HCT116 (cell line): ENCODE results near the gene CD40. TPM values are rescaled to one million over a fixed set of nuclear protein-coding genes. Genes with fewer than 3 reads are reported as not detected.

Experiments
- ATAC-seq: fragments of 200-7000 bp; cut with Tn5 transposase; 2 replicates; pipeline ENCODE4 v1.9.1; 2020; ENCODE audit warnings: mild to moderate bottlenecking, moderate library complexity
- BruUV-seq: library from RNA; stranded (reverse); fragments of 400-500 nt; replicated peaks from 2 replicates; lab custom pipeline; 2021; lab: Mats Ljungman, UMichigan
- CTCF ChIA-PET: fragments of 300-600 bp; sonication (Branson Sonifier 250); formaldehyde crosslinking; loops from one replicate; lab custom pipeline; 2021; ENCODE audit warnings: antibody characterized with exemption; lab: Charles Lee
- POLR2A ChIA-PET: fragments of 300-600, 350-600 bp; sonication (Branson Sonifier 250); formaldehyde crosslinking; loops from one replicate; lab custom pipeline; 2021; ENCODE audit warnings: antibody characterized with exemption; lab: Charles Lee
- RAD21 ChIA-PET, 2 experiments: fragments of 300-600 bp; sonication (Branson Sonifier 250); formaldehyde crosslinking; loops; one replicate each; lab custom pipeline; 2023; ENCODE audit warnings: low total read pairs in 2 of 2; ENCODE audit not compliant: uncharacterized antibody in 2 of 2, unreplicated experiment in 2 of 2, low non-redundant PET in 1 of 2; lab: Charles Lee
- DNase-seq: peaks from one replicate; pipeline ENCODE4 v3.0.0-alpha.2; 2010; ENCODE audit warnings: low read depth, low spot score
- H2AFZ ChIP-seq: fragments of 200-600 bp; shearing (Covaris generic), sonication (generic); 2 replicates; pipeline ENCODE4 v1.6.1; 2017; ENCODE audit warnings: low read depth, mixed run types, mixed read lengths, antibody characterized with exemption, low read length; ENCODE audit not compliant: poor library complexity, severe bottlenecking
- H3K27ac ChIP-seq: 2 replicates; pipeline ENCODE4 v1.5.1; 2012; ENCODE audit warnings: low read depth, low read length
- H3K27me3 ChIP-seq: fragments of 200-600 bp; sonication (generic); 2 replicates; pipeline ENCODE4 v1.6.1; 2016; ENCODE audit warnings: mixed run types, low read length, mixed read lengths; ENCODE audit not compliant: insufficient read depth
- H3K36me3 ChIP-seq, 2 experiments: fragments of 200-500 bp in 1 of 2; fragments of 200-600 bp in 1 of 2; sonication (Bioruptor generic) in 1 of 2; sonication (generic) in 1 of 2; 2 replicates each; pipeline versions ENCODE4 v1.5.1 to v1.6.1; 2014 to 2016; ENCODE audit warnings: low read length in 2 of 2, inconsistent platforms in 1 of 2, mixed read lengths in 1 of 2, mixed run types in 1 of 2; ENCODE audit not compliant: insufficient read depth in 2 of 2, control insufficient read depth in 1 of 2
- H3K4me1 ChIP-seq, 2 experiments: fragments of 200-600 bp in 1 of 2; sonication (generic) in 1 of 2; 2 replicates each; pipeline versions ENCODE4 v1.5.1 to v1.6.1; 2012 to 2017; ENCODE audit warnings: low read length in 2 of 2, inconsistent platforms in 1 of 2, mild to moderate bottlenecking in 1 of 2, mixed read lengths in 1 of 2, mixed run types in 1 of 2, moderate library complexity in 1 of 2; ENCODE audit not compliant: insufficient read depth in 2 of 2, control insufficient read depth in 1 of 2
- H3K4me2 ChIP-seq: fragments of 200-600 bp; sonication (generic); 2 replicates; pipeline ENCODE4 v1.6.1; 2017; ENCODE audit warnings: mixed run types, low read length, mixed read lengths
- H3K4me3 ChIP-seq, 2 experiments: fragments of 200-600 bp in 1 of 2; sonication (generic) in 1 of 2; replicated peaks in 1 of 2; 2 replicates each; pipeline ENCODE4 v1.5.1; 2011 to 2016; ENCODE audit warnings: low read length in 2 of 2, control low read depth in 1 of 2, low read depth in 1 of 2, mild to moderate bottlenecking in 1 of 2, mixed read lengths in 1 of 2, mixed run types in 1 of 2
- H3K79me2 ChIP-seq: fragments of 200-600 bp; sonication (generic); 2 replicates; pipeline ENCODE4 v1.6.1; 2017; ENCODE audit warnings: mild to moderate bottlenecking, mixed run types, low read length, moderate library complexity, mixed read lengths; ENCODE audit not compliant: insufficient read depth
- H3K9ac ChIP-seq: fragments of 200-600 bp; sonication (generic); 2 replicates; pipeline ENCODE4 v1.6.1; 2016; ENCODE audit warnings: low read length, mixed read lengths
- H3K9me2 ChIP-seq: fragments of 200-600 bp; sonication (generic), shearing (Covaris generic); 2 replicates; pipeline ENCODE4 v1.6.1; 2017; ENCODE audit warnings: mixed run types, mild to moderate bottlenecking, moderate library complexity; ENCODE audit not compliant: insufficient read depth
- H3K9me3 ChIP-seq, 2 experiments: fragments of 200-500 bp in 1 of 2; fragments of 200-600 bp in 1 of 2; sonication (Bioruptor generic) in 1 of 2; sonication (generic) in 1 of 2; 2 replicates each; pipeline ENCODE4 v1.6.1; 2014 to 2017; ENCODE audit warnings: low read length in 2 of 2, mixed read lengths in 2 of 2, inconsistent platforms in 1 of 2, low read depth in 1 of 2, mild to moderate bottlenecking in 1 of 2, mixed run types in 1 of 2, moderate library complexity in 1 of 2; ENCODE audit not compliant: control insufficient read depth in 1 of 2, insufficient read depth in 1 of 2
- H4K20me1 ChIP-seq: fragments of 200-600 bp; sonication (generic), shearing (Covaris generic); 2 replicates; pipeline ENCODE4 v1.6.1; 2017; ENCODE audit warnings: mixed run types, mild to moderate bottlenecking, moderate library complexity; ENCODE audit not compliant: insufficient read depth
- EGR1 ChIP-seq: IDR thresholded peaks from 2 replicates; pipeline ENCODE4 v1.6.1; 2012; ENCODE audit warnings: low read depth
- EZH2 ChIP-seq: fragments of 200-600 bp; sonication (generic); IDR thresholded peaks from 2 replicates; pipeline ENCODE4 v1.6.1; 2017; ENCODE audit warnings: antibody characterized with exemption, mixed run types
- EZH2phosphoT487 ChIP-seq: fragments of 200-600 bp; IDR thresholded peaks from 2 replicates; pipeline ENCODE4 v1.6.1; 2018; ENCODE audit warnings: antibody characterized with exemption, borderline replicate concordance
- FOSL1 ChIP-seq: IDR thresholded peaks from 2 replicates; pipeline ENCODE4 v1.6.1; 2012; ENCODE audit warnings: low read depth
- MAX ChIP-seq: IDR thresholded peaks from 2 replicates; pipeline ENCODE4 v1.6.1; 2012
- RAD21 ChIP-seq: IDR thresholded peaks from 2 replicates; pipeline ENCODE4 v1.6.1; 2012; ENCODE audit warnings: low read depth, mild to moderate bottlenecking
- REST ChIP-seq: IDR thresholded peaks from 2 replicates; pipeline ENCODE4 v1.6.1; 2012; ENCODE audit warnings: low read depth
- SIN3A ChIP-seq: IDR thresholded peaks from 2 replicates; pipeline ENCODE4 v1.6.1; 2012; ENCODE audit warnings: low read depth
- SRF ChIP-seq: IDR thresholded peaks from 2 replicates; pipeline ENCODE4 v1.6.1; 2012; ENCODE audit warnings: low read depth
- TCF7L2 ChIP-seq: IDR thresholded peaks from 2 replicates; pipeline ENCODE4 v1.7.0; 2011; ENCODE audit warnings: borderline replicate concordance, inconsistent platforms; ENCODE audit not compliant: insufficient read depth, insufficient read length; ENCODE audit errors: extremely low read depth
- YY1 ChIP-seq: IDR thresholded peaks from 2 replicates; pipeline ENCODE4 v1.6.1; 2011; ENCODE audit warnings: low read length, low read depth, moderate library complexity, mild to moderate bottlenecking; ENCODE audit not compliant: insufficient replicate concordance; ENCODE audit errors: extremely low read depth
- ZFX ChIP-seq: fragments of 450-650 bp; IDR thresholded peaks from 2 replicates; pipeline ENCODE4 v1.6.1; 2017
- intact Hi-C: fragments of 100-400 bp; cut with micrococcal nuclease; formaldehyde crosslinking; loops from 2 replicates; pipeline ENCODE4 v1.10.0; 2022
- total RNA-seq: library from RNA; stranded (reverse); gene quantifications from one replicate; pipeline ENCODE4 v1.2.1, GENCODE V29; 2021; ENCODE audit not compliant: unreplicated experiment

The CD40 gene
- total RNA-seq, 1 experiment from 2014 or later = 21.3 TPM

- Histone ChIP-seq H3K9ac (no peak overlapping the region), H3K79me2 (peaks cover 99% of the 10 kb centered on the region), H3K27me3 (no peaks in the 10 kb centered on the region), H3K27ac (no peak overlapping the region), H2AFZ (no peak overlapping the region), H3K36me3 (peaks cover 0 to 8% of the 10 kb centered on the region in 2 experiments; a peak in 1 of 4 replicates), H3K4me1 (peaks cover 24 to 41% of the 10 kb centered on the region in 2 experiments), H3K9me3 (no peaks in the 10 kb centered on the region), H3K9me2 (no peaks in the 10 kb centered on the region), H3K4me3 (no peak overlapping the region), H3K4me2 (no peak overlapping the region), H4K20me1 (peaks cover 41% of the 10 kb centered on the region; the same call in 1 of the 2 replicates)
- ChIA-PET POLR2A (no interaction called here), RAD21 (no interaction called here), CTCF (interaction anchor here (1.0 to 1.8 kb wide), 2 partner anchors 61 to 114 kb away, joined by 4 to 6 read pairs; no protein-coding TSS in a partner anchor)
- BruUV-seq = no TSS peak
- ATAC-seq (no peak), DNase-seq (no peak)
- TF ChIP-seq EZH2phosphoT487 = no peak
- TF ChIP-seq TCF7L2 = no peak
- intact Hi-C loops = no loop called here
Observed at GRCh38 chr20:46083531-46084061, 34.5 kb upstream of the CD40 start.

- no peak for ATAC-seq
- no TSS peak for BruUV-seq
- POLR2A ChIA-PET = no interaction called here
- H3K4me1 ChIP-seq = peaks cover 24 to 42% of the 10 kb centered on the region in 2 experiments
- no peak overlapping the region for H3K4me3 ChIP-seq
- no peaks in the 10 kb centered on the region for H3K9me2 ChIP-seq
- peaks cover 97% of the 10 kb centered on the region for H3K79me2 ChIP-seq
- no peak for DNase-seq
- H3K9ac ChIP-seq = no peak overlapping the region
- no peaks in the 10 kb centered on the region for H3K27me3 ChIP-seq
- RAD21 ChIA-PET = interaction anchor here in 1 of 2 experiments (1.0 kb wide), 1 partner anchor 70 kb away, joined by 3 read pairs; no protein-coding TSS in a partner anchor
- no peaks in the 10 kb centered on the region for H3K9me3 ChIP-seq
- peak overlapping the region; percentile 60 for H3K4me2 ChIP-seq
- H4K20me1 ChIP-seq = peaks cover 38% of the 10 kb centered on the region; the same call in 1 of the 2 replicates
- H3K27ac ChIP-seq = peak overlapping the region; percentile 44
- intact Hi-C loops = no loop called here
- no peaks in the 10 kb centered on the region for H3K36me3 ChIP-seq
- CTCF ChIA-PET = interaction anchor here (1.8 kb wide), 1 partner anchor 62 kb away, joined by 6 read pairs; no protein-coding TSS in a partner anchor
- no peak for TF ChIP-seq MAX
- TF ChIP-seq FOSL1 = no peak
- no peak for TF ChIP-seq EZH2phosphoT487
- TF ChIP-seq REST = no peak
- TF ChIP-seq YY1 = no peak
- TF ChIP-seq ZFX = no peak
- no peak for TF ChIP-seq EGR1
- TF ChIP-seq EZH2 = no peak
- TF ChIP-seq SIN3A = no peak
- no peak for TF ChIP-seq RAD21
- TF ChIP-seq SRF = no peak
- H2AFZ ChIP-seq = no peak overlapping the region
Observed at GRCh38 chr20:46084805-46085178, 33.3 kb upstream of the CD40 start.
